IMR-90 (cell line): ENCODE results near the gene ALAS2. TPM values are rescaled to one million over a fixed set of nuclear protein-coding genes. Genes with fewer than 3 reads are reported as not detected.

Experiments used
- ATAC-seq: fragments of 200-7000 bp; cut with Tn5 transposase; 2 replicates; pipeline ENCODE4 v1.9.1; 2020; ENCODE audit warnings: low read depth, mild to moderate bottlenecking, moderate library complexity
- BruUV-seq: library from RNA; stranded (reverse); fragments of 400-500 nt; replicated peaks from 2 replicates; lab custom pipeline; 2021; lab: Mats Ljungman, UMichigan
- CTCF ChIA-PET: fragments of 300-600 bp; formaldehyde crosslinking; extraction: SDS; loops from one replicate; lab custom pipeline; 2021; ENCODE audit warnings: antibody characterized with exemption; lab: Yijun Ruan, JAX
- POLR2A ChIA-PET: fragments of 300-600 bp; sonication (Branson Sonifier 250); formaldehyde crosslinking; loops from one replicate; lab custom pipeline; 2022; ENCODE audit warnings: antibody characterized with exemption; ENCODE audit not compliant: unreplicated experiment; lab: Charles Lee
- DNase-seq: peaks from one replicate; pipeline ENCODE4 v3.0.0; 2013
- H2AFZ ChIP-seq: replicated peaks from 2 replicates; pipeline ENCODE3; 2013; ENCODE audit warnings: low read length, mild to moderate bottlenecking; ENCODE audit not compliant: poor library complexity
- H2AK5ac ChIP-seq: 2 replicates; pipeline ENCODE4 v1.6.1; 2013; ENCODE audit warnings: low read depth, low read length, inconsistent platforms
- H2AK9ac ChIP-seq: replicated peaks from 2 replicates; pipeline ENCODE3; 2013; ENCODE audit warnings: mild to moderate bottlenecking, low read depth, low read length, moderate library complexity; ENCODE audit not compliant: poor library complexity
- H2BK120ac ChIP-seq: 2 replicates; pipeline ENCODE4 v1.6.1; 2013; ENCODE audit warnings: low read depth, low read length, inconsistent platforms
- H2BK15ac ChIP-seq: 3 replicates; pipeline ENCODE4 v1.6.1; 2013; ENCODE audit warnings: low read depth, low read length, inconsistent platforms
- H2BK20ac ChIP-seq: 2 replicates; pipeline ENCODE4 v1.6.1; 2013; ENCODE audit warnings: low read depth, mild to moderate bottlenecking, inconsistent platforms, low read length, moderate library complexity
- H2BK5ac ChIP-seq: 2 replicates; pipeline ENCODE4 v1.6.1; 2013; ENCODE audit warnings: mild to moderate bottlenecking, low read depth, low read length, inconsistent platforms; ENCODE audit not compliant: poor library complexity, severe bottlenecking
- H3K14ac ChIP-seq: replicated peaks from 2 replicates; pipeline ENCODE4 v1.6.1; 2013; ENCODE audit warnings: low read depth, low read length, inconsistent platforms
- H3K18ac ChIP-seq: 2 replicates; pipeline ENCODE4 v1.6.1; 2013; ENCODE audit warnings: low read depth, low read length, control low read depth
- H3K23ac ChIP-seq: 2 replicates; pipeline ENCODE4 v1.6.1; 2013; ENCODE audit warnings: low read depth, low read length, inconsistent platforms
- H3K27ac ChIP-seq: 2 replicates; pipeline ENCODE4 v1.5.1; 2013; ENCODE audit warnings: mild to moderate bottlenecking, control low read depth, low read length; ENCODE audit not compliant: insufficient read depth
- H3K27me3 ChIP-seq: 2 replicates; pipeline ENCODE4 v1.6.1; 2013; ENCODE audit warnings: low read length; ENCODE audit not compliant: control insufficient read depth, insufficient read depth
- H3K36me3 ChIP-seq: 2 replicates; pipeline ENCODE4 v1.6.1; 2013; ENCODE audit warnings: low read length, mixed read lengths; ENCODE audit not compliant: control insufficient read depth, insufficient read depth
- H3K4ac ChIP-seq: 2 replicates; pipeline ENCODE4 v1.6.1; 2013; ENCODE audit warnings: low read depth, low read length, inconsistent platforms
- H3K4me1 ChIP-seq: 2 replicates; pipeline ENCODE4 v1.6.1; 2013; ENCODE audit warnings: low read length, mixed read lengths; ENCODE audit not compliant: control insufficient read depth, insufficient read depth
- H3K4me2 ChIP-seq: 2 replicates; pipeline ENCODE4 v1.6.1; 2013; ENCODE audit warnings: low read depth, mild to moderate bottlenecking, control low read depth, low read length, moderate library complexity
- H3K4me3 ChIP-seq: 2 replicates; pipeline ENCODE4 v1.5.1; 2013; ENCODE audit warnings: low read depth, mild to moderate bottlenecking, control low read depth, low read length, moderate library complexity; ENCODE audit not compliant: insufficient read depth
- H3K56ac ChIP-seq: 2 replicates; pipeline ENCODE4 v1.6.1; 2013; ENCODE audit warnings: low read length, inconsistent platforms; ENCODE audit not compliant: insufficient read depth; ENCODE audit errors: extremely low read depth
- H3K79me1 ChIP-seq, 2 experiments: 2 replicates each; pipeline ENCODE4 v1.6.1; 2013; ENCODE audit warnings: low read length in 2 of 2, inconsistent platforms in 1 of 2, low read depth in 1 of 2
- H3K9ac ChIP-seq: 2 replicates; pipeline ENCODE4 v1.6.1; 2013; ENCODE audit warnings: low read depth, low read length, control low read depth
- H3K9me1 ChIP-seq: 2 replicates; pipeline ENCODE4 v1.6.1; 2013; ENCODE audit warnings: low read length, inconsistent platforms; ENCODE audit not compliant: insufficient read depth
- H3K9me3 ChIP-seq: 2 replicates; pipeline ENCODE4 v1.6.1; 2013; ENCODE audit warnings: low read length; ENCODE audit not compliant: control insufficient read depth, insufficient read depth
- H4K20me1 ChIP-seq: 2 replicates; pipeline ENCODE4 v1.6.1; 2013; ENCODE audit warnings: low read length, inconsistent platforms; ENCODE audit not compliant: insufficient read depth
- H4K5ac ChIP-seq: 2 replicates; pipeline ENCODE4 v1.6.1; 2013; ENCODE audit warnings: mild to moderate bottlenecking, low read depth, low read length, control low read depth
- H4K8ac ChIP-seq, 2 experiments: 2 replicates each; pipeline ENCODE4 v1.6.1; 2013; ENCODE audit warnings: low read depth in 2 of 2, low read length in 2 of 2, control low read depth in 1 of 2, inconsistent platforms in 1 of 2
- H4K91ac ChIP-seq: 2 replicates; pipeline ENCODE4 v1.6.1; 2013; ENCODE audit warnings: low read depth, low read length, inconsistent platforms; ENCODE audit not compliant: insufficient read depth
- CEBPB ChIP-seq: IDR thresholded peaks from 2 replicates; pipeline ENCODE4 v1.6.1; 2012; ENCODE audit warnings: low read depth, low read length, improper control_type of control experiment
- CHD1 ChIP-seq: IDR thresholded peaks from 2 replicates; pipeline ENCODE4 v1.6.1; 2012; ENCODE audit warnings: low read depth, low read length, improper control_type of control experiment
- MAFK ChIP-seq: IDR thresholded peaks from 2 replicates; pipeline ENCODE4 v1.6.1; 2012; ENCODE audit warnings: low read depth, low read length, improper control_type of control experiment
- dilution Hi-C: fragments of 300-500 bp; cut with HindIII; formaldehyde crosslinking; loops from one replicate; pipeline ENCODE4 v1.14.3; 2018; ENCODE audit warnings: low sequenced_read_pairs; ENCODE audit not compliant: unreplicated experiment
- in situ Hi-C: fragments of 300-500 bp; cut with MboI; formaldehyde crosslinking; loops from 3 replicates; pipeline ENCODE4 v1.14.3; 2019; ENCODE audit warnings: low sequenced_read_pairs, inconsistent platforms, mixed read lengths
- intact Hi-C: fragments of 100-400 bp; cut with micrococcal nuclease; formaldehyde crosslinking; loops from 2 replicates; pipeline ENCODE4 v1.10.0; 2022
- polyA plus RNA-seq, 3 experiments: library from polyadenylated mRNA; depleted of rRNA; stranded (reverse); fragments of >200 nt; gene quantifications; 2 replicates each; pipeline ENCODE4 v1.2.3, GENCODE V29; 2012; ENCODE audit warnings: low replicate concordance in 1 of 3
- total RNA-seq: library from RNA; depleted of rRNA; stranded (reverse); fragments of >200 nt; gene quantifications from 2 replicates; pipeline ENCODE4 v1.2.3, GENCODE V29; 2012
- TF ChIP-seq, protein P1 (sequence below): fragments of 150-350 bp; IDR thresholded peaks from 2 replicates; pipeline ENCODE4 v1.6.1; 2017; ENCODE audit warnings: mild to moderate bottlenecking, antibody characterized with exemption, low read length, low read depth

The ALAS2 gene
- total and polyA plus RNA-seq, 2 of the 4 experiments (the other 2 are of a cell fraction), result not detected

DNA sequence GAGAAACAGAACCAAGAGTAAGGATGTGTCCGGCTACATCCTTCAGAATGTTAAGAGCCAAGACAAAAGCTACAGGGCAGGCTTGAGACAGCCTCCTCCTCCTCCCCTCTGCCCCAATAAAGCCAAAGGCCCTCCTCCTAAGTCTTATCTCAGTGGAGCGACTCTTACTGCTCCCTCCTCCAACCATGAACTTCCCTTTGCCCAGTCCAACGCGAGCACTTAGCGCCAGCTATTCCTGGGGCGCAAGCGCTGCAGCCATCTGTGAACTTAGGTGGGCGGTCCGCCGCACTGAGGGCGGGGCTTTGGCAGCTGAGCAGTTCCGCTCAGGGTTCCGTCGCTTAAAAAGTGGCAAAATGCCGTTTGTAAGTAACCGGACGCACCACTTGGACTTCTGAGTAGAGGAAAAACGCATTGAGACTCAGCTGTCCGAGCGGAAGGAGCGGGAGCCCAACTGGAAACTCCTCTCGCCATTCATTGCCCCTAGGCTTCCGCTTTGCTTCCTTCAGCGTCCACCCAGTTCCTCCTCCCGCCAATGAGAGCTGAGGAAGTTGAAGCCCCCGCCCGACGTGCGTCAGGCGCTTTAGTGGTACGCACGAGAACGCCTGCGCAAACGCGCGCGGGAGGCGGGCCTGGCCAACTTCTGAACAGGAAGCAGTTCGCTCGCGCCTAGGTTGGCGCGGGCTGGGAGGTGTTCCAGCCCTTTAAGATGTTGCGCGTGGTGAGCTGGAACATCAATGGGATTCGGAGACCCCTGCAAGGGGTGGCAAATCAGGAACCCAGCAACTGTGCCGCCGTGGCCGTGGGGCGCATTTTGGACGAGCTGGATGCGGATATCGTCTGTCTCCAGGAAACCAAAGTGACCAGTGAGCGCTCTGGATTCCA, 30.8 kb downstream of the ALAS2 start, which contains the start of gene APEX2 (continued):
- TF ChIP-seq, protein P1, sequence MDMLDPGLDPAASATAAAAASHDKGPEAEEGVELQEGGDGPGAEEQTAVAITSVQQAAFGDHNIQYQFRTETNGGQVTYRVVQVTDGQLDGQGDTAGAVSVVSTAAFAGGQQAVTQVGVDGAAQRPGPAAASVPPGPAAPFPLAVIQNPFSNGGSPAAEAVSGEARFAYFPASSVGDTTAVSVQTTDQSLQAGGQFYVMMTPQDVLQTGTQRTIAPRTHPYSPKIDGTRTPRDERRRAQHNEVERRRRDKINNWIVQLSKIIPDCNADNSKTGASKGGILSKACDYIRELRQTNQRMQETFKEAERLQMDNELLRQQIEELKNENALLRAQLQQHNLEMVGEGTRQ, result no peak
- no peak for TF ChIP-seq CHD1

GRCh38 chrX:54995621-54996020, 35.2 kb downstream of the ALAS2 start:
- ChIA-PET CTCF (no interaction called here), POLR2A (no interaction called here)
- Histone ChIP-seq H4K91ac (no peak overlapping the region), H2AK9ac (no peak overlapping the region), H2BK120ac (no peak overlapping the region), H3K9me1 (no peaks in the 10 kb centered on the region), H3K4ac (no peak overlapping the region), H2BK5ac (no peak overlapping the region), H3K56ac (no peak overlapping the region), H3K9me3 (no peaks in the 10 kb centered on the region), H2BK15ac (no peak overlapping the region), H3K36me3 (no peaks in the 10 kb centered on the region), H3K9ac (no peak overlapping the region), H2AFZ (no peak overlapping the region), H4K8ac (no peak overlapping the region), H4K5ac (no peak overlapping the region), H3K23ac (no peak overlapping the region), H3K27ac (no peak overlapping the region), H2BK20ac (no peak overlapping the region), H3K79me1 (no peaks in the 10 kb centered on the region), H3K27me3 (peaks cover 14% of the 10 kb centered on the region), H3K4me3 (no peak overlapping the region), H3K18ac (no peak overlapping the region), H3K4me2 (no peak overlapping the region), H2AK5ac (no peak overlapping the region), H4K20me1 (no peaks in the 10 kb centered on the region), H3K4me1 (no peaks in the 10 kb centered on the region), H3K14ac (no peak overlapping the region)
- dilution Hi-C loops (no loop called here), in situ Hi-C loops (no loop called here), intact Hi-C loops (no loop called here)
- ATAC-seq, result no peak
- no peak for TF ChIP-seq CEBPB
- TF ChIP-seq MAFK, result peak; percentile 74
- no TSS peak for BruUV-seq
- no peak for DNase-seq
